ENCODE data around the gene PTMS. TPM values are rescaled to one million over a fixed set of nuclear protein-coding genes. Genes with fewer than 3 reads are reported as not detected.

PTMS gene
- total and polyA plus RNA-seq, 10 of the 15 experiments (the other 5 are each of a cell fraction or from before 2014, with no cell fraction given), result 2.1 to 127 (median 29.8) TPM

DNA sequence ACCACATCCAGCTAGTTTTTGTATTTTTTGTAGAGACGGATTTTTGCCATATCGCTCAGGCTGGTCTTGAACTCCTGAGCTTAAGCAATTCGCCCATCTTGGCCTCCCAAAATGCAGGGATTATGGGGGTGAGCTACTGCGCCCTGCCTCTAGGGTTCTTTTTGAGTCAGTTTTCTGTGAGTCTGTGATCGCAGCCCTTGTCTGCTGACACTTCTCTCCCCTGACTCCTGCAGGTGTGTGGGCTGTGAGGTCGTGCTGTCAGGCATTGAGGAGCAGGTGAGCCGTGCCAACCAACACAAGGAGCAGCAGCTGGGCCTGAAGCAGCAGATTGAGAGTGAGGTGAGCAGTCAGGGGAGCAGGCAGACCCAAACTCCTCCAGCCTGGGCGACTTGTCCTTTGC is 36.0 kb upstream of the PTMS start:
- H3K27me3 ChIP-seq (replicated peaks in 1 of 2; ENCODE audit: control insufficient read depth in 2 of 2, insufficient read depth in 2 of 2, low read length in 1 of 2), result no peaks in the 10 kb centered on the region
- TF ChIP-seq HCFC1 (IDR thresholded peaks at IDR 0.05; ENCODE audit: low read length), result no peak
- TF ChIP-seq, protein P1, sequence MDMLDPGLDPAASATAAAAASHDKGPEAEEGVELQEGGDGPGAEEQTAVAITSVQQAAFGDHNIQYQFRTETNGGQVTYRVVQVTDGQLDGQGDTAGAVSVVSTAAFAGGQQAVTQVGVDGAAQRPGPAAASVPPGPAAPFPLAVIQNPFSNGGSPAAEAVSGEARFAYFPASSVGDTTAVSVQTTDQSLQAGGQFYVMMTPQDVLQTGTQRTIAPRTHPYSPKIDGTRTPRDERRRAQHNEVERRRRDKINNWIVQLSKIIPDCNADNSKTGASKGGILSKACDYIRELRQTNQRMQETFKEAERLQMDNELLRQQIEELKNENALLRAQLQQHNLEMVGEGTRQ (IDR thresholded peaks at IDR 0.05; ENCODE audit: borderline replicate concordance, low read depth, low read length), result no peak
- TF ChIP-seq, protein P2, sequence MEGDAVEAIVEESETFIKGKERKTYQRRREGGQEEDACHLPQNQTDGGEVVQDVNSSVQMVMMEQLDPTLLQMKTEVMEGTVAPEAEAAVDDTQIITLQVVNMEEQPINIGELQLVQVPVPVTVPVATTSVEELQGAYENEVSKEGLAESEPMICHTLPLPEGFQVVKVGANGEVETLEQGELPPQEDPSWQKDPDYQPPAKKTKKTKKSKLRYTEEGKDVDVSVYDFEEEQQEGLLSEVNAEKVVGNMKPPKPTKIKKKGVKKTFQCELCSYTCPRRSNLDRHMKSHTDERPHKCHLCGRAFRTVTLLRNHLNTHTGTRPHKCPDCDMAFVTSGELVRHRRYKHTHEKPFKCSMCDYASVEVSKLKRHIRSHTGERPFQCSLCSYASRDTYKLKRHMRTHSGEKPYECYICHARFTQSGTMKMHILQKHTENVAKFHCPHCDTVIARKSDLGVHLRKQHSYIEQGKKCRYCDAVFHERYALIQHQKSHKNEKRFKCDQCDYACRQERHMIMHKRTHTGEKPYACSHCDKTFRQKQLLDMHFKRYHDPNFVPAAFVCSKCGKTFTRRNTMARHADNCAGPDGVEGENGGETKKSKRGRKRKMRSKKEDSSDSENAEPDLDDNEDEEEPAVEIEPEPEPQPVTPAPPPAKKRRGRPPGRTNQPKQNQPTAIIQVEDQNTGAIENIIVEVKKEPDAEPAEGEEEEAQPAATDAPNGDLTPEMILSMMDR (IDR thresholded peaks at IDR 0.05 in 2 of 3, conservative IDR thresholded peaks at IDR 0.05 in 1 of 3; ENCODE audit: control insufficient read depth in 2 of 3, extremely low read depth in 1 of 3, insufficient read depth in 1 of 3, low read depth in 3 of 3, low read length in 3 of 3), result 0 out of 6 replicates have a peak, but pooled peaks of 1 of the 3 experiments have one; percentile 2
- no peak overlapping the region for H3K27ac ChIP-seq (ENCODE audit: control insufficient read depth, insufficient read depth)
- 38% methylated on average over 8 of the region's 8 CpGs for whole genome bisulfite sequencing (ENCODE audit: insufficient coverage, insufficient replicate concordance, low lambda C conversion rate, missing lambda C conversion rate)
- H3K9ac ChIP-seq (ENCODE audit: control insufficient read depth, insufficient read depth, low read length), result no peak overlapping the region
- no peaks in the 10 kb centered on the region for H4K20me1 ChIP-seq (ENCODE audit: control insufficient read depth, insufficient read depth)
- ATAC-seq (no peak), DNase-seq (ENCODE audit: low read depth, low spot score) (no peak), FAIRE-seq (no peak)
- CTCF ChIA-PET, result interaction anchor here (1.1 kb wide), 1 partner anchor 16 kb away, joined by 3 read pairs; no protein-coding TSS in a partner anchor
- no peaks in the 10 kb centered on the region for H3K9me3 ChIP-seq (replicated peaks; ENCODE audit: control insufficient read depth, insufficient read depth, low read length)
- no peak overlapping the region for H2AFZ ChIP-seq (ENCODE audit: control insufficient read depth, low read depth, low read length)
- H3K4me2 ChIP-seq (ENCODE audit: control insufficient read depth, insufficient read depth), result no peak overlapping the region
- no peak overlapping the region for H3K4me3 ChIP-seq
- peaks cover 3% of the 10 kb centered on the region; the same call in 1 of the 2 replicates for H3K79me2 ChIP-seq (ENCODE audit: control insufficient read depth, insufficient read depth, low read length)
- H3K4me1 ChIP-seq (ENCODE audit: control insufficient read depth, insufficient read depth, low read length), result no peaks in the 10 kb centered on the region; the same call in 1 of the 2 replicates
- peaks cover 7 to 11% of the 10 kb centered on the region in 2 experiments; a peak in 3 of 4 replicates for H3K36me3 ChIP-seq (ENCODE audit: control insufficient read depth in 2 of 2, insufficient read depth in 2 of 2, low read length in 1 of 2)
- intact Hi-C loops (cut with micrococcal nuclease; ENCODE audit: unreplicated experiment) (no loop called here), in situ Hi-C loops (cut with MboI) (no loop called here)
- no TSS peak for BruUV-seq (replicated peaks)
- POLR2A ChIA-PET, result no interaction called here
- RAD21 ChIA-PET (ENCODE audit: unreplicated experiment), result no interaction called here
- SMC1A ChIA-PET (ENCODE audit: uncharacterized antibody, unreplicated experiment), result no interaction called here
